ENCODE data around the gene SEL1L3.
"Not testable (repeated sequence)": the region's sequence is repeated elsewhere in the genome, so short reads cannot be mapped to it uniquely, and the experiment has no call there.

Gene SEL1L3

GRCh38 chr4:25862411-25863346 lies at the start of gene SEL1L3:
TSS of gene SEL1L3 (minus strand) at chr4:25862988. CDS start at chr4:25862836, 152 bp downstream.
- no peak for DNase-seq (ENCODE audit: low read depth)

- DNase-seq (ENCODE audit: low read depth), result no peak
Observed at GRCh38 chr4:25911356-25911755, 48.6 kb upstream of the SEL1L3 start.

- DNase-seq (ENCODE audit: low read depth), result peak; percentile 93
Observed at GRCh38 chr4:25908491-25908901, 45.7 kb upstream of the SEL1L3 start.

GRCh38 chr4:25906113-25906512 lies 43.3 kb upstream of the SEL1L3 start:
- not testable (repeated sequence) for DNase-seq (ENCODE audit: low read depth)

GRCh38 chr4:25905371-25905770 lies 42.6 kb upstream of the SEL1L3 start:
- no peak for DNase-seq (ENCODE audit: low read depth)

- DNase-seq (ENCODE audit: low read depth), result no peak
Observed at GRCh38 chr4:25904748-25905082, 41.9 kb upstream of the SEL1L3 start.

- no peak for DNase-seq (ENCODE audit: low read depth)
Observed at GRCh38 chr4:25903900-25904747, 41.3 kb upstream of the SEL1L3 start.

- DNase-seq (ENCODE audit: low read depth), result no peak
Observed at GRCh38 chr4:25901030-25901430, 38.2 kb upstream of the SEL1L3 start.

- no peak for DNase-seq (ENCODE audit: low read depth)
Observed at GRCh38 chr4:25900310-25900709, 37.5 kb upstream of the SEL1L3 start.

- DNase-seq (ENCODE audit: low read depth), result no peak
Observed at GRCh38 chr4:25896776-25897539, 34.2 kb upstream of the SEL1L3 start.

- no peak for DNase-seq (ENCODE audit: low read depth)
Observed at GRCh38 chr4:25892796-25893195, 30.0 kb upstream of the SEL1L3 start.

GRCh38 chr4:25890571-25891485 lies 28.0 kb upstream of the SEL1L3 start:
- DNase-seq (ENCODE audit: low read depth), result no peak

- DNase-seq (ENCODE audit: low read depth), result no peak
Observed at GRCh38 chr4:25889589-25890503, 27.1 kb upstream of the SEL1L3 start.

- DNase-seq (ENCODE audit: low read depth), result no peak
Observed at GRCh38 chr4:25888781-25889180, 26.0 kb upstream of the SEL1L3 start.

GRCh38 chr4:25884031-25884782 lies 21.4 kb upstream of the SEL1L3 start:
- peak; percentile 49 for DNase-seq (ENCODE audit: low read depth)

GRCh38 chr4:25883565-25883964 lies 20.8 kb upstream of the SEL1L3 start:
- DNase-seq (ENCODE audit: low read depth), result no peak

- DNase-seq (ENCODE audit: low read depth), result no peak
Observed at GRCh38 chr4:25882226-25882625, 19.4 kb upstream of the SEL1L3 start.

GRCh38 chr4:25881193-25881592 lies 18.4 kb upstream of the SEL1L3 start:
- no peak for DNase-seq (ENCODE audit: low read depth)

GRCh38 chr4:25879991-25880651 lies 17.3 kb upstream of the SEL1L3 start:
- DNase-seq (ENCODE audit: low read depth), result no peak
